OCI-LY3 (cell line): ENCODE data around the gene PARD6G.

Source experiments
- CTCF ChIP-seq: fragments of 200-600, 300-600 bp; sonication (generic); IDR thresholded peaks from 2 replicates; pipeline ENCODE4 v1.5.1; 2014; ENCODE audit warnings: antibody characterized with exemption, low read length, low read depth
- EZH2phosphoT487 ChIP-seq: fragments of 200-600 bp; shearing (Covaris generic); IDR thresholded peaks from 2 replicates; pipeline ENCODE4 v1.6.1; 2018; ENCODE audit warnings: antibody characterized with exemption, mixed run types, low read depth

GRCh38 chr18:80126797-80127196, 120.5 kb downstream of the PARD6G start:
- TF ChIP-seq CTCF (no peak), EZH2phosphoT487 (no peak)
